ENCODE measurements around the gene GMPS.

Gene GMPS

GRCh38 chr3:155979746-155980145 lies 109.3 kb downstream of the GMPS start:
- H3K9ac ChIP-seq (ENCODE audit: low read length), result no peak overlapping the region
- no peak overlapping the region for H3K27ac ChIP-seq (ENCODE audit: low read depth, low read length)
- H3K27me3 ChIP-seq (ENCODE audit: control insufficient read depth in 1 of 2, insufficient read depth in 2 of 2, low read length in 2 of 2), result no peaks in the 10 kb centered on the region
- no peaks in the 10 kb centered on the region for H3K9me3 ChIP-seq (ENCODE audit: low read length)
- no peaks in the 10 kb centered on the region for H3K4me1 ChIP-seq (ENCODE audit: insufficient read depth, low read length)
- no peaks in the 10 kb centered on the region for H3K36me3 ChIP-seq (ENCODE audit: insufficient read depth, low read length)
- H3K4me3 ChIP-seq (ENCODE audit: low read depth in 1 of 2, low read length in 2 of 2), result no peak overlapping the region

- H3K27ac ChIP-seq (ENCODE audit: low read depth, low read length), result no peak overlapping the region
- no peak overlapping the region for H3K9ac ChIP-seq (ENCODE audit: low read length)
- H3K27me3 ChIP-seq (ENCODE audit: control insufficient read depth in 1 of 2, insufficient read depth in 2 of 2, low read length in 2 of 2), result no peaks in the 10 kb centered on the region
- H3K9me3 ChIP-seq (ENCODE audit: low read length), result no peaks in the 10 kb centered on the region
- no peaks in the 10 kb centered on the region for H3K4me1 ChIP-seq (ENCODE audit: insufficient read depth, low read length)
- H3K36me3 ChIP-seq (ENCODE audit: insufficient read depth, low read length), result no peaks in the 10 kb centered on the region
- H3K4me3 ChIP-seq (ENCODE audit: low read depth in 1 of 2, low read length in 2 of 2), result no peak overlapping the region
These were observed 111.2 kb downstream of the GMPS start for GRCh38 chr3:155981669-155982068.

GRCh38 chr3:155983834-155984474 lies 113.5 kb downstream of the GMPS start:
- Histone ChIP-seq H3K27ac (ENCODE audit: low read depth, low read length) (no peak overlapping the region), H3K9ac (ENCODE audit: low read length) (no peak overlapping the region), H3K27me3 (ENCODE audit: control insufficient read depth in 1 of 2, insufficient read depth in 2 of 2, low read length in 2 of 2) (no peaks in the 10 kb centered on the region), H3K9me3 (ENCODE audit: low read length) (no peaks in the 10 kb centered on the region), H3K36me3 (ENCODE audit: insufficient read depth, low read length) (no peaks in the 10 kb centered on the region), H3K4me1 (ENCODE audit: insufficient read depth, low read length) (no peaks in the 10 kb centered on the region), H3K4me3 (ENCODE audit: low read depth in 1 of 2, low read length in 2 of 2) (no peak overlapping the region)

GRCh38 chr3:155984791-155985417 lies 114.5 kb downstream of the GMPS start:
- Histone ChIP-seq H3K9ac (ENCODE audit: low read length) (no peak overlapping the region), H3K36me3 (ENCODE audit: insufficient read depth, low read length) (no peaks in the 10 kb centered on the region), H3K27ac (ENCODE audit: low read depth, low read length) (no peak overlapping the region), H3K4me1 (ENCODE audit: insufficient read depth, low read length) (no peaks in the 10 kb centered on the region), H3K27me3 (ENCODE audit: control insufficient read depth in 1 of 2, insufficient read depth in 2 of 2, low read length in 2 of 2) (no peaks in the 10 kb centered on the region), H3K9me3 (ENCODE audit: low read length) (no peaks in the 10 kb centered on the region), H3K4me3 (ENCODE audit: low read depth in 1 of 2, low read length in 2 of 2) (no peak overlapping the region)

GRCh38 chr3:155989536-155989935 lies 119.1 kb downstream of the GMPS start:
- Histone ChIP-seq H3K9me3 (ENCODE audit: low read length) (no peaks in the 10 kb centered on the region), H3K4me3 (ENCODE audit: low read depth in 1 of 2, low read length in 2 of 2) (no peak overlapping the region), H3K36me3 (ENCODE audit: insufficient read depth, low read length) (no peaks in the 10 kb centered on the region), H3K27me3 (ENCODE audit: control insufficient read depth in 1 of 2, insufficient read depth in 2 of 2, low read length in 2 of 2) (no peaks in the 10 kb centered on the region), H3K4me1 (ENCODE audit: insufficient read depth, low read length) (peaks cover 7% of the 10 kb centered on the region), H3K9ac (ENCODE audit: low read length) (no peak overlapping the region), H3K27ac (ENCODE audit: low read depth, low read length) (no peak overlapping the region)

- H3K4me1 ChIP-seq (ENCODE audit: insufficient read depth, low read length), result peaks cover 7% of the 10 kb centered on the region
- H3K36me3 ChIP-seq (ENCODE audit: insufficient read depth, low read length), result no peaks in the 10 kb centered on the region
- no peak overlapping the region for H3K9ac ChIP-seq (ENCODE audit: low read length)
- no peak overlapping the region for H3K4me3 ChIP-seq (ENCODE audit: low read depth in 1 of 2, low read length in 2 of 2)
- H3K27ac ChIP-seq (ENCODE audit: low read depth, low read length), result no peak overlapping the region
- no peaks in the 10 kb centered on the region for H3K27me3 ChIP-seq (ENCODE audit: control insufficient read depth in 1 of 2, insufficient read depth in 2 of 2, low read length in 2 of 2)
- no peaks in the 10 kb centered on the region for H3K9me3 ChIP-seq (ENCODE audit: low read length)
These were observed 120.8 kb downstream of the GMPS start for GRCh38 chr3:155991212-155991611.

- Histone ChIP-seq H3K27ac (ENCODE audit: low read depth, low read length) (no peak overlapping the region), H3K4me3 (ENCODE audit: low read depth in 1 of 2, low read length in 2 of 2) (no peak overlapping the region), H3K9me3 (ENCODE audit: low read length) (no peaks in the 10 kb centered on the region), H3K4me1 (ENCODE audit: insufficient read depth, low read length) (peaks cover 7% of the 10 kb centered on the region), H3K36me3 (ENCODE audit: insufficient read depth, low read length) (no peaks in the 10 kb centered on the region), H3K9ac (ENCODE audit: low read length) (no peak overlapping the region), H3K27me3 (ENCODE audit: control insufficient read depth in 1 of 2, insufficient read depth in 2 of 2, low read length in 2 of 2) (no peaks in the 10 kb centered on the region)
These were observed 121.4 kb downstream of the GMPS start for GRCh38 chr3:155991847-155992246.

All from muscle layer of colon (tissue), 2 donors.